A549 treated with GW870086 at 1 μM for 4 hours (cell line): ENCODE results near the gene CCDC3. TPM values are rescaled to one million over a fixed set of nuclear protein-coding genes. Genes with fewer than 3 reads are reported as not detected.

Experiments used
- total RNA-seq: library from RNA; stranded (reverse); fragments of 200-300 nt; extraction: Qiagen RNA extraction; gene quantifications from 5 replicates; pipeline ENCODE4 v1.2.3, GENCODE V29; 2022; ENCODE audit warnings: low read depth

CCDC3 gene
- total RNA-seq = 0.86 to 1.3 TPM (median 0.91 TPM) in 5 replicates

DNA sequence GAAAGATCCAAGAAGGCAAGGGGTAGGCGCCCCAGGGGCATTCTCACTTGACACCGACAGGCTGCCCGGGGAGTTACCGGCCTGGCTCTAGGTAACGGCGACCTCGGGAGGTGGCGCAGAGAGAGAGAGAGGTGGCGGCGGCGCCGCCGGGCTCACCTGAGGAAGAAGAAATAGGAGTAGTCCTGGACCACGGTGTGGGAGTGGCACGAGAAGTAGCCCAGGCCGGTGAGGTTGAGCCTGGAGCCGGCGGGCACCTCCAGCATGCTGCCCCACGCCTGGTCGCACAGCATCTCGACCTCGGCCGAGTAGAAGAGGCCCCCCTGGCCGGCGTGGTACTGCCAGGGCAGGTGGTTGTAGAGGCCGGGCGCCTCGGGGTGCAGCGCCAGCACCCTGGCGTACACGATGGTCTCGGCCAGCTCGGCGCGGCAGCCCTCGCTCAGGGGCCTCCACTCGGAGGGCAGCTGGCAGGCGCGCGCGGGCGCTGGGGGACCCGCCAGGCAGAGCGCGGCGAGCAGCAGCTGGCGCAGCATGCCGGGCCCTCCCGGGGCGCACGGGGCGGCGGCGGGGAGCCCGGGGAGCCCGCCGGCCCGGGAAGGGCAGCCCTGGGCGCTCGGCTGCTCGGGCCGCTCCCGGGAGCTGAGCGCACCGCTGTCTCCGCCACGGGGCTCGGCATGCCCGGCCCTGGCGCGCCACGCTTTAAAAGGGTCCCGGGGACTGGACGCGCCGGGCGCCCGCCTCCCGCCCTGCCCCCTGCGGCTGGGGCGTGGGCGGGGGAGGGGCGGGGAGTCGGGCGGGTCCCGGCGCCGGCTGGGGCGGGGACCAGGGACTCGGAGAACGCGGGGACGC, at the start of gene CCDC3:
Gene CCDC3 (minus strand): TSS at position 673 of the 846 bp plus-strand sequence. CDS start 143 bp downstream, at position 530.

Other genes with a start within 250 kb of the CCDC3 start
- gene OPTN, start 98.5 kb upstream of the CCDC3 start, total RNA-seq = 46.9 to 53.3 TPM (median 51.3 TPM) in 5 replicates
- 19.7 to 24.0 TPM (median 21.3 TPM) in 5 replicates for gene MCM10, start 159.8 kb upstream of the CCDC3 start, total RNA-seq
- gene UCMA, start 232.7 kb upstream of the CCDC3 start, total RNA-seq = not detected in 5 replicates